ENCODE results near the gene BRWD1.

The BRWD1 gene

GRCh38 chr21:39341249-39341923 lies 28.0 kb upstream of the BRWD1 start:
- TF ChIP-seq, protein P1, sequence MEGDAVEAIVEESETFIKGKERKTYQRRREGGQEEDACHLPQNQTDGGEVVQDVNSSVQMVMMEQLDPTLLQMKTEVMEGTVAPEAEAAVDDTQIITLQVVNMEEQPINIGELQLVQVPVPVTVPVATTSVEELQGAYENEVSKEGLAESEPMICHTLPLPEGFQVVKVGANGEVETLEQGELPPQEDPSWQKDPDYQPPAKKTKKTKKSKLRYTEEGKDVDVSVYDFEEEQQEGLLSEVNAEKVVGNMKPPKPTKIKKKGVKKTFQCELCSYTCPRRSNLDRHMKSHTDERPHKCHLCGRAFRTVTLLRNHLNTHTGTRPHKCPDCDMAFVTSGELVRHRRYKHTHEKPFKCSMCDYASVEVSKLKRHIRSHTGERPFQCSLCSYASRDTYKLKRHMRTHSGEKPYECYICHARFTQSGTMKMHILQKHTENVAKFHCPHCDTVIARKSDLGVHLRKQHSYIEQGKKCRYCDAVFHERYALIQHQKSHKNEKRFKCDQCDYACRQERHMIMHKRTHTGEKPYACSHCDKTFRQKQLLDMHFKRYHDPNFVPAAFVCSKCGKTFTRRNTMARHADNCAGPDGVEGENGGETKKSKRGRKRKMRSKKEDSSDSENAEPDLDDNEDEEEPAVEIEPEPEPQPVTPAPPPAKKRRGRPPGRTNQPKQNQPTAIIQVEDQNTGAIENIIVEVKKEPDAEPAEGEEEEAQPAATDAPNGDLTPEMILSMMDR (IDR thresholded peaks at IDR 0.05; ENCODE audit: low read depth, low read length): no peak
- no peak overlapping the region for H3K4me3 ChIP-seq (ENCODE audit: low read depth, low read length)

GRCh38 chr21:39340687-39341086 lies 27.3 kb upstream of the BRWD1 start:
- TF ChIP-seq, protein P1 (IDR thresholded peaks at IDR 0.05; ENCODE audit: low read depth, low read length): no peak
- no peak overlapping the region for H3K4me3 ChIP-seq (ENCODE audit: low read depth, low read length)

GRCh38 chr21:39339231-39339630 lies 25.8 kb upstream of the BRWD1 start:
- TF ChIP-seq, protein P1 (IDR thresholded peaks at IDR 0.05; ENCODE audit: low read depth, low read length): no peak
- no peak overlapping the region for H3K4me3 ChIP-seq (ENCODE audit: low read depth, low read length)

DNA sequence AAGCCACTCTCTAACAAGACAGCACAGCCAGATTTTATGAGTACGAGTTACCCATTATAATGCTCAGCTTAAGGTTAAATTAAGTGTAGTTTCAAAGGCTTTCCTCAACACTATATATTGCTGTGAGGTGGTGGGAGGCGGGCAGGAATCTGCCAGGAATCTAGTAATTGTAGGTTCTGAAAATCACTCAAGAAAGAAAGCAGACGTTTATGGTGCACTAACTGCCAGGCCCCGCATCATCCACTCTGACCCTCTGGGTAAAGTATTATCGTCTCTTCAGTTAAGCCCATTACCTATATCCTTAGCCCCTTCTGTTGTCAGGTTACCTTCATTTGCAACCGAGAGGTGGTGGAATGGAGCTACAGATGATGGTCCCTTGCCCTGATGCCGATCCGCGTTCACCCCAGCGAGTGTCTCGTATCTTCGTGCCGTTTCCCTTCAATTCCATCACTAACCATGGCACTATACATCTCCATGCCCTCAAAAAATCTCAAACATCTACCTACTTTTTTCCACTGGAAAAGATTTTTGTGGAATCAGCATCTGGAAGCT lies 23.1 kb upstream of the BRWD1 start:
- TF ChIP-seq, protein P1 (IDR thresholded peaks at IDR 0.05; ENCODE audit: low read depth, low read length): no peak

DNA sequence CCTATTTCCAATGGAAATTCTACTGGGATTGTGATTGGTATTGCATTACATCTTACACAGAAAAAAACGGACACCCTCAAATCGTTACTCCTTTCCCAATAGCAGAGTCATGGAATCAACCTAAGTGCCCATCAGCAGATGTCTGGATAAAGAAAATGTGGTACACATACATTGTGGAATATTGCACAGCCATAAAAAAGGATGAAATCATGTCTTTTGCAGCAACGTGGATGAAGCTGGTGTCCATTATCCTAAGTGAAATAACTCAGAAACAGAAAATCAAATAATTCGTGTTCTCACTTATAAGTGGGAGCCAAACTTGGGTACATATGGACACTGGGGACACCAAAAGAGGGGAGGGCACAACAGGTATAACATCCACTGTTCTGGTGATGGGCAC lies 21.2 kb upstream of the BRWD1 start:
- TF ChIP-seq, protein P1 (IDR thresholded peaks at IDR 0.05; ENCODE audit: low read depth, low read length): no peak
- no peak overlapping the region for H3K4me3 ChIP-seq (ENCODE audit: low read depth, low read length)

More for the DNA sequence above, 23.1 kb upstream of the BRWD1 start:
- no peak overlapping the region for H3K4me3 ChIP-seq (ENCODE audit: low read depth, low read length)

DNA sequence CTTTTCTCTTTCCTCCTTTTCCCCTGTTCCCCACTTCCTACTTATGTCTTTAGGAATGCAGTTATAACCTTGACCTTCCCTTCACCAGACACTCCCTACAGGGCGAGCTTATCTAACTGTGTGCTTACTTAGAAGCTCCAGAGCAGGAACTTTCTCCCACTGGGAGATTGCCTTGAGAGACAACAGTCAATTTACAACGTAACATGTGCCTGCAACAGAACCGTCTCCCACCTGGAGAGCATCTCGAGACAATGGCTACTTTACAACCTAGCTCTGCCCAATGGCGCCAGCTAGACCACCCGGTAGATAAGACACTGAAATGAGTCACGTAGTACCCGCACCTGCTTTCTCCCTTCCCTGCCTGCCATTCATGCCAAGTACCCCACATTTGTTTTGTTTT lies 18.7 kb upstream of the BRWD1 start:
- no peak overlapping the region for H3K4me3 ChIP-seq (ENCODE audit: low read depth, low read length)
- TF ChIP-seq, protein P1 (IDR thresholded peaks at IDR 0.05; ENCODE audit: low read depth, low read length): no peak

DNA sequence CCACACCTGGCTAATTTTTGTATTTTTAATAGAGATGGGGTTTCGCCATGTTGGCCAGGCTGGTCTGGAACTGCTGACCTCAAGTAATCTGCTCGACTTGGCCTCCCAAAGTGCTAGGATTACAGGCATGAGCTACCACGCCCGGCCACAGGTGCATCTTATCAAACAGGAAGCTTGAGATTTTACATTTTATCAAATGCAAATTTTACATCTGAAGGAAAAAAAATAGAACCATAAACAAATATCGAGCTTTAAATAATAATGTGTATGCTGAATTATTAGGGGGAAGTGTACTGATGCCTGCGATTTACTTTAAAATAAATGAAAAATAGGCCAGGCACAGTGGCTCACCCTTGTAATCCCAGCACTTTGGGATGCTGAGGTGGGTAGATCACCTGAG lies 16.6 kb upstream of the BRWD1 start:
- no peak overlapping the region for H3K4me3 ChIP-seq (ENCODE audit: low read depth, low read length)
- TF ChIP-seq, protein P1 (IDR thresholded peaks at IDR 0.05; ENCODE audit: low read depth, low read length): no peak
